ENCODE results near the gene KIAA1958. TPM values are rescaled to one million over a fixed set of nuclear protein-coding genes. Genes with fewer than 3 reads are reported as not detected.

KIAA1958 gene
- total RNA-seq, 1 donor from 2014 or later, result 4.9 TPM

GRCh38 chr9:112487008-112487798, 576 bp downstream of the KIAA1958 start:
- ATAC-seq (peak; percentile 59), DNase-seq (peak; percentile 74)
- intact Hi-C loops (cut with micrococcal nuclease), result no loop called here

- ATAC-seq, result no peak
- intact Hi-C loops (cut with micrococcal nuclease), result no loop called here
- DNase-seq, result no peak
Measured at GRCh38 chr9:112487799-112488340, 1.2 kb downstream of the KIAA1958 start.

- DNase-seq, result no peak
- ATAC-seq, result no peak
- intact Hi-C loops (cut with micrococcal nuclease), result no loop called here
Measured at GRCh38 chr9:112489039-112489546, 2.5 kb downstream of the KIAA1958 start.

GRCh38 chr9:112489876-112490666, 3.4 kb downstream of the KIAA1958 start:
- no peak for DNase-seq
- no peak for ATAC-seq
- intact Hi-C loops (cut with micrococcal nuclease), result no loop called here

GRCh38 chr9:112493393-112494137, 6.9 kb downstream of the KIAA1958 start:
- ATAC-seq (no peak), DNase-seq (no peak)
- intact Hi-C loops (cut with micrococcal nuclease), result no loop called here

- ATAC-seq, result no peak
- intact Hi-C loops (cut with micrococcal nuclease), result no loop called here
Measured at GRCh38 chr9:112494153-112494552, 7.5 kb downstream of the KIAA1958 start.

GRCh38 chr9:112495614-112496013, 9.0 kb downstream of the KIAA1958 start:
- DNase-seq (no peak), ATAC-seq (peak; percentile 35)
- intact Hi-C loops (cut with micrococcal nuclease), result no loop called here

More at GRCh38 chr9:112494153-112494552, 7.5 kb downstream of the KIAA1958 start:
- DNase-seq, result no peak

- intact Hi-C loops (cut with micrococcal nuclease), result no loop called here
- DNase-seq (no peak), ATAC-seq (no peak)
Measured at GRCh38 chr9:112496074-112496722, 9.6 kb downstream of the KIAA1958 start.

- intact Hi-C loops (cut with micrococcal nuclease), result no loop called here
- no peak for ATAC-seq
- no peak for DNase-seq
Measured at GRCh38 chr9:112500842-112501241, 14.2 kb downstream of the KIAA1958 start.

- intact Hi-C loops (cut with micrococcal nuclease), result no loop called here
- DNase-seq, result no peak
- no peak for ATAC-seq
Measured at GRCh38 chr9:112501287-112501686, 14.7 kb downstream of the KIAA1958 start.

- ATAC-seq (no peak), DNase-seq (no peak)
- intact Hi-C loops (cut with micrococcal nuclease), result no loop called here
Measured at GRCh38 chr9:112502175-112502946, 15.7 kb downstream of the KIAA1958 start.

GRCh38 chr9:112503170-112503569, 16.5 kb downstream of the KIAA1958 start:
- DNase-seq, result peak; percentile 55
- ATAC-seq, result peak; percentile 78
- intact Hi-C loops (cut with micrococcal nuclease), result no loop called here

- intact Hi-C loops (cut with micrococcal nuclease), result no loop called here
- DNase-seq (no peak), ATAC-seq (no peak)
Measured at GRCh38 chr9:112505086-112505485, 18.5 kb downstream of the KIAA1958 start.

- intact Hi-C loops (cut with micrococcal nuclease), result no loop called here
- ATAC-seq, result no peak
- DNase-seq, result no peak
Measured at GRCh38 chr9:112505607-112506006, 19.0 kb downstream of the KIAA1958 start.

GRCh38 chr9:112506571-112506970, 19.9 kb downstream of the KIAA1958 start:
- intact Hi-C loops (cut with micrococcal nuclease), result no loop called here
- ATAC-seq (no peak), DNase-seq (no peak)

- DNase-seq (no peak), ATAC-seq (no peak)
- intact Hi-C loops (cut with micrococcal nuclease), result no loop called here
Measured at GRCh38 chr9:112507001-112507680, 20.5 kb downstream of the KIAA1958 start.

GRCh38 chr9:112508377-112508776, 21.8 kb downstream of the KIAA1958 start:
- intact Hi-C loops (cut with micrococcal nuclease), result no loop called here
- ATAC-seq, result no peak
- DNase-seq, result no peak
